Hepatocyte (in vitro differentiated cells): ENCODE results near the gene DEDD. TPM values are rescaled to one million over a fixed set of nuclear protein-coding genes. Genes with fewer than 3 reads are reported as not detected.

ENCODE experiments used
- DNase-seq: peaks from one replicate; pipeline ENCODE4 v3.0.0-alpha.2; 2016; ENCODE audit warnings: low spot score
- H2AFZ ChIP-seq: fragments of 200-600 bp; sonication (generic); 2 replicates; pipeline ENCODE4 v1.6.0; 2016; ENCODE audit warnings: antibody characterized with exemption, mild to moderate bottlenecking
- H3K27ac ChIP-seq: fragments of 200-600 bp; sonication (generic); 2 replicates; pipeline ENCODE4 v1.5.1; 2016; ENCODE audit warnings: mild to moderate bottlenecking
- H3K27me3 ChIP-seq: fragments of 200-600 bp; sonication (generic); 2 replicates; pipeline ENCODE4 v1.6.1; 2016
- H3K36me3 ChIP-seq: fragments of 200-600 bp; sonication (generic); replicated peaks from 2 replicates; pipeline ENCODE4 v1.5.1; 2016; ENCODE audit warnings: low read depth; ENCODE audit not compliant: insufficient read depth
- H3K4me1 ChIP-seq: fragments of 200-600 bp; sonication (generic); 2 replicates; pipeline ENCODE4 v1.5.1; 2016; ENCODE audit warnings: mild to moderate bottlenecking, moderate library complexity; ENCODE audit not compliant: insufficient read depth
- H3K4me2 ChIP-seq: fragments of 200-600 bp; sonication (generic); 2 replicates; pipeline ENCODE4 v1.6.0; 2016
- H3K4me3 ChIP-seq: fragments of 200-600 bp; sonication (generic); 2 replicates; pipeline ENCODE4 v1.5.1; 2016; ENCODE audit warnings: mild to moderate bottlenecking
- H3K79me2 ChIP-seq: fragments of 200-600 bp; sonication (generic); 2 replicates; pipeline ENCODE4 v1.6.0; 2017; ENCODE audit warnings: mild to moderate bottlenecking
- H3K9me2 ChIP-seq: fragments of 200-600 bp; sonication (generic); replicated peaks from 2 replicates; pipeline ENCODE4 v1.6.0; 2017; ENCODE audit warnings: mild to moderate bottlenecking; ENCODE audit not compliant: insufficient read depth
- H3K9me3 ChIP-seq: fragments of 200-600 bp; sonication (generic); 2 replicates; pipeline ENCODE4 v1.5.1; 2016; ENCODE audit warnings: low read depth, mild to moderate bottlenecking
- H4K20me1 ChIP-seq: fragments of 200-600 bp; sonication (generic); 2 replicates; pipeline ENCODE4 v1.6.0; 2016; ENCODE audit warnings: mild to moderate bottlenecking; ENCODE audit not compliant: insufficient read depth, poor library complexity, severe bottlenecking
- EZH2 ChIP-seq: fragments of 200-600 bp; sonication (generic); IDR thresholded peaks from 2 replicates; pipeline ENCODE4 v1.6.1; 2016; ENCODE audit warnings: antibody characterized with exemption, mild to moderate bottlenecking, borderline replicate concordance
- EZH2phosphoT487 ChIP-seq: fragments of 200-600 bp; sonication (generic); IDR thresholded peaks from one replicate; pipeline ENCODE4 v1.6.1; 2018; ENCODE audit warnings: antibody characterized with exemption, mild to moderate bottlenecking, low read depth, moderate library complexity; ENCODE audit not compliant: unreplicated experiment, severe bottlenecking
- WGBS: methylation state at CpG from one replicate; pipeline ENCODE4 v1.1.6; 2016; ENCODE audit warnings: low lambda C conversion rate; ENCODE audit errors: missing lambda C conversion rate; 5-methylcytosine and 5-hydroxymethylcytosine counted together
- polyA plus RNA-seq: library from polyadenylated mRNA; unstranded; fragments of >200 nt; fragmentation: Nextera tagmentation; extraction: Ambion mirVana; gene quantifications from 2 replicates; pipeline ENCODE4 v1.2.1, GENCODE V29; 2016
- total RNA-seq: library from RNA; depleted of rRNA; stranded (reverse); fragments of >200 nt; gene quantifications from 2 replicates; pipeline ENCODE4 v1.2.3, GENCODE V29; 2014
- TF ChIP-seq, protein P1 (sequence below): fragments of 200-600 bp; sonication (generic); IDR thresholded peaks from 2 replicates; pipeline ENCODE4 v1.5.1; 2016; ENCODE audit warnings: antibody characterized with exemption, mild to moderate bottlenecking; ENCODE audit not compliant: poor library complexity

Gene DEDD
- total and polyA plus RNA-seq, 2 experiments from 2014 or later, result 21.8 to 27.1 TPM

DNA sequence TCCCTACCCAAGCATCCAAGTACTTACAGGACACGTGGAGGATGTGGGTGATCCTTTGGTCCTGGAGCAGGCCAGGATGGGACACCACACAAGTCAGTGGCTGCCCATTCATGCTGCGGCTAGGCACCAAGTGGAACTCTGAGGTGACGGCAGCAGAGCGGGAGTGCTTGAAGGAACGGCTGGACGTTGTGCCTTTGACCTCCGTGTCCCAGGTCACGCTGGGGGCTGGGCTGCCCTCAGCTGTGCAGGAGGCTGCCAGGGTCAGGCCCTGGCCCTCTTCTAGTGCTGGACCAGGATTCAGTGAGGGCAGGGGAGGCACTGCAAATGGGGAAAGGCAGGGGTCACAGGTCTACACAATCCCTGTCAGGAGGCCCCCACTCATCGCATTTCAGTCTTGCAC lies 55.0 kb downstream of the DEDD start:
- TF ChIP-seq EZH2phosphoT487 (no peak), EZH2 (no peak)
- TF ChIP-seq, protein P1, sequence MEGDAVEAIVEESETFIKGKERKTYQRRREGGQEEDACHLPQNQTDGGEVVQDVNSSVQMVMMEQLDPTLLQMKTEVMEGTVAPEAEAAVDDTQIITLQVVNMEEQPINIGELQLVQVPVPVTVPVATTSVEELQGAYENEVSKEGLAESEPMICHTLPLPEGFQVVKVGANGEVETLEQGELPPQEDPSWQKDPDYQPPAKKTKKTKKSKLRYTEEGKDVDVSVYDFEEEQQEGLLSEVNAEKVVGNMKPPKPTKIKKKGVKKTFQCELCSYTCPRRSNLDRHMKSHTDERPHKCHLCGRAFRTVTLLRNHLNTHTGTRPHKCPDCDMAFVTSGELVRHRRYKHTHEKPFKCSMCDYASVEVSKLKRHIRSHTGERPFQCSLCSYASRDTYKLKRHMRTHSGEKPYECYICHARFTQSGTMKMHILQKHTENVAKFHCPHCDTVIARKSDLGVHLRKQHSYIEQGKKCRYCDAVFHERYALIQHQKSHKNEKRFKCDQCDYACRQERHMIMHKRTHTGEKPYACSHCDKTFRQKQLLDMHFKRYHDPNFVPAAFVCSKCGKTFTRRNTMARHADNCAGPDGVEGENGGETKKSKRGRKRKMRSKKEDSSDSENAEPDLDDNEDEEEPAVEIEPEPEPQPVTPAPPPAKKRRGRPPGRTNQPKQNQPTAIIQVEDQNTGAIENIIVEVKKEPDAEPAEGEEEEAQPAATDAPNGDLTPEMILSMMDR, result no peak
- Histone ChIP-seq H4K20me1 (no peaks in the 10 kb centered on the region), H3K4me3 (no peak overlapping the region), H3K27ac (no peak overlapping the region), H3K79me2 (no peaks in the 10 kb centered on the region), H3K9me2 (no peaks in the 10 kb centered on the region), H3K4me1 (peaks cover 3% of the 10 kb centered on the region), H3K36me3 (no peaks in the 10 kb centered on the region), H3K9me3 (no peaks in the 10 kb centered on the region), H2AFZ (no peak overlapping the region), H3K4me2 (no peak overlapping the region), H3K27me3 (no peaks in the 10 kb centered on the region)
- no peak for DNase-seq
- 78% methylated on average over 9 of the region's 9 CpGs for WGBS

DNA sequence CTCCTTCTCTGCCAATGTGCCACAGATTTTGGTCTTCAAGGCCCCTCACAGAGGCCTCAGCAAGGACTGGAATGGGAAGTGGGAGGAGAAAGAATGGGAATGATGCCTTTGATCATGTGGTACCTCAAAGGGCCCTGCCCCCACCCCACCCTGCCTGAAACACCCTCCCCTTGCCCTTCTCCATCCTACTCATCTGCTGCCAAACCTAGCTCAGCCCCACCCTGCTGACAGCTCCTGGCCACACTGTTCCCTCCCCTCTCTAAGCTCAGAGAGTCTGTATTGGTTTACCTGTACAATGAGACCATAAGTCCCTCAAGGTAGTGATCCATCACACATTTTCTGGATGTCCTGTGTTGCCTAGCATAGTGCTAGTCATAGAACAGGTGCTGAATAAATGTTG lies 56.1 kb downstream of the DEDD start:
- Histone ChIP-seq H3K36me3 (no peaks in the 10 kb centered on the region), H3K4me2 (no peak overlapping the region), H3K27me3 (no peaks in the 10 kb centered on the region), H4K20me1 (no peaks in the 10 kb centered on the region), H3K4me3 (no peak overlapping the region), H3K9me3 (no peaks in the 10 kb centered on the region), H2AFZ (no peak overlapping the region), H3K27ac (no peak overlapping the region), H3K4me1 (no peaks in the 10 kb centered on the region), H3K79me2 (no peaks in the 10 kb centered on the region), H3K9me2 (no peaks in the 10 kb centered on the region)
- no peak for DNase-seq
- TF ChIP-seq, protein P1, result no peak
- TF ChIP-seq EZH2, result no peak
- TF ChIP-seq EZH2phosphoT487, result no peak

DNA sequence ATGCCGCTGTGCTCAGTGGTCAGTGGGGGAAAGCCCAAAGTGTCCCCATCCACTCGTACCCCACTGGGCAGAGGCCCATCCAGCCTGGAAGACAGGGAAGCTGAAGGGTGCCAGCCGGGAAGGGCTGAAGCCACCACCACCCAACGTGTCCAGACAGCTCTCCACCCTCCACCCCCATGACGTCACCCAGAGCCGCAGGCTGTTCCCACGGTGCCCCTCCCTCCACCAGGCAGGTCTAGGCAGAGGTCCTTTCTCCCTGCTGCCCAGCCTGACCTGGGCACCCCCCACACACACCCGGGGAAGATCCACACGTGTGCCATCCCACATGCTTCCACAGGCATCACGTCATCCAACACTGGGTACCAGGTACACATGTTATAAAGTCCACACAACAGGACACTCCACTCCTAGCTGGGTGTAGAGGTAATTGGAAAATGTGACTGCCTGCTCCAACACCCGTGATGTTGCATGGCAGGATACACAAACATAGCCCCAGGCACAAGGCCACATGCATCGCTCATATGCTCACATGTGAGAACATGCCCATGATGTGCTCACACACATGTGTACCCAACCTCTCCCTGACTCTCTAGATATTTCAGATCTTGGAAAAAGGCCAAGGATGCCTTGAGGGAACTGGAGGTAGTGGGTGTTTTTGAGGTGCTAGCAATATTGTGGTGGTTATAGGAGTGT lies 57.6 kb downstream of the DEDD start:
- H3K79me2 ChIP-seq, result no peaks in the 10 kb centered on the region
- no peak overlapping the region for H3K4me2 ChIP-seq
- peak; percentile 1 for DNase-seq
- no peak overlapping the region for H2AFZ ChIP-seq
- H3K4me3 ChIP-seq, result no peak overlapping the region
- H3K9me3 ChIP-seq, result no peaks in the 10 kb centered on the region
- 87% methylated on average over 12 of the region's 12 CpGs for WGBS
- H3K4me1 ChIP-seq, result no peaks in the 10 kb centered on the region
- H3K36me3 ChIP-seq, result no peaks in the 10 kb centered on the region
- H3K27ac ChIP-seq, result no peak overlapping the region
- no peaks in the 10 kb centered on the region for H3K27me3 ChIP-seq
- no peaks in the 10 kb centered on the region for H4K20me1 ChIP-seq
- no peak for TF ChIP-seq EZH2phosphoT487
- TF ChIP-seq, protein P1, result no peak
- H3K9me2 ChIP-seq, result no peaks in the 10 kb centered on the region
